Sigmoid colon (tissue), 4 donors: ENCODE measurements around the gene CD274.

Experiments
- CTCF ChIP-seq, 4 experiments: fragments of 450-650 bp in 3 of 4; fragments of 200-600 bp in 1 of 4; IDR thresholded peaks; one replicate each; pipeline ENCODE4 v1.5.1; 2016 to 2019; ENCODE audit warnings: antibody characterized with exemption in 4 of 4, mild to moderate bottlenecking in 3 of 4, moderate library complexity in 2 of 4
- EP300 ChIP-seq, 4 donors: sonication (generic); formaldehyde crosslinking; IDR thresholded peaks; one replicate each; pipeline ENCODE4 v1.6.1; 2017; ENCODE audit warnings: antibody characterized with exemption in 4 of 4
- POLR2A ChIP-seq, 2 donors: fragments of 450-650 bp; IDR thresholded peaks; one replicate each; pipeline ENCODE4 v1.6.1; 2016; ENCODE audit warnings: antibody characterized with exemption in 2 of 2, mild to moderate bottlenecking in 2 of 2, moderate library complexity in 2 of 2
- POLR2AphosphoS5 ChIP-seq, 4 donors: sonication (generic); formaldehyde crosslinking; IDR thresholded peaks; one replicate each; pipeline ENCODE4 v1.6.1; 2017; ENCODE audit warnings: antibody characterized with exemption in 4 of 4

- TF ChIP-seq CTCF (IDR thresholded peaks at IDR 0.05) = peak in 3 of 4 experiments; percentile 9 to 46 (median 16)
- no peak for TF ChIP-seq POLR2A (IDR thresholded peaks at IDR 0.05)
- no peak for TF ChIP-seq POLR2AphosphoS5 (IDR thresholded peaks at IDR 0.05)
- TF ChIP-seq EP300 (IDR thresholded peaks at IDR 0.05) = no peak
Measured at GRCh38 chr9:5442400-5443011, 7.8 kb upstream of the CD274 start.
